ENCODE measurements around the gene WDR36. TPM values are rescaled to one million over a fixed set of nuclear protein-coding genes. Genes with fewer than 3 reads are reported as not detected.

WDR36 gene
- total RNA-seq, 2 donors from 2014 or later: 11.9 to 16.1 TPM

- TF ChIP-seq CTCF (IDR thresholded peaks at IDR 0.05) (no peak), POLR2A (IDR thresholded peaks at IDR 0.05) (no peak)
- no peak overlapping the region for H3K4me3 ChIP-seq
- no peaks in the 10 kb centered on the region for H3K27me3 ChIP-seq
- DNase-seq (no peak), ATAC-seq (no peak)
- 59 to 61% methylated on average over 2 of the region's 2 CpGs for WGBS, 2 donors
- H3K36me3 ChIP-seq (replicated peaks in 1 of 2; ENCODE audit: insufficient read depth in 1 of 2, low read depth in 2 of 2): peaks cover 6 to 30% of the 10 kb centered on the region in 2 donors
- intact Hi-C loops (cut with DNase I): no loop called here
- H3K9me3 ChIP-seq: no peaks in the 10 kb centered on the region
- no peaks in the 10 kb centered on the region for H3K4me1 ChIP-seq
- no peak overlapping the region for H3K27ac ChIP-seq
These were observed 27.1 kb downstream of the WDR36 start for GRCh38 chr5:111119221-111119620.

GRCh38 chr5:111119856-111120255 lies 27.7 kb downstream of the WDR36 start:
- ATAC-seq: no peak
- no peaks in the 10 kb centered on the region for H3K9me3 ChIP-seq
- peaks cover 6 to 35% of the 10 kb centered on the region in 2 donors for H3K36me3 ChIP-seq (replicated peaks in 1 of 2; ENCODE audit: insufficient read depth in 1 of 2, low read depth in 2 of 2)
- H3K27ac ChIP-seq: no peak overlapping the region
- TF ChIP-seq POLR2A (IDR thresholded peaks at IDR 0.05) (no peak), CTCF (IDR thresholded peaks at IDR 0.05) (no peak)
- 92 to 93% methylated on average over 2 of the region's 2 CpGs for WGBS, 2 donors
- DNase-seq: no peak
- intact Hi-C loops (cut with DNase I): no loop called here
- no peak overlapping the region for H3K4me3 ChIP-seq
- H3K27me3 ChIP-seq: no peaks in the 10 kb centered on the region
- no peaks in the 10 kb centered on the region for H3K4me1 ChIP-seq

- H3K9me3 ChIP-seq: no peaks in the 10 kb centered on the region
- peaks cover 6 to 37% of the 10 kb centered on the region in 2 donors for H3K36me3 ChIP-seq (replicated peaks in 1 of 2; ENCODE audit: insufficient read depth in 1 of 2, low read depth in 2 of 2)
- ATAC-seq: no peak
- DNase-seq: no peak
- TF ChIP-seq POLR2A (IDR thresholded peaks at IDR 0.05) (no peak), CTCF (IDR thresholded peaks at IDR 0.05) (no peak)
- no peak overlapping the region for H3K4me3 ChIP-seq
- no peaks in the 10 kb centered on the region for H3K4me1 ChIP-seq
- H3K27me3 ChIP-seq: no peaks in the 10 kb centered on the region
- intact Hi-C loops (cut with DNase I): no loop called here
- 50 to 60% methylated on average over 2 of the region's 2 CpGs for WGBS, 2 donors
- no peak overlapping the region for H3K27ac ChIP-seq
These were observed 28.8 kb downstream of the WDR36 start for GRCh38 chr5:111120911-111121310.

GRCh38 chr5:111121926-111122325 lies 29.8 kb downstream of the WDR36 start:
- Histone ChIP-seq H3K36me3 (replicated peaks in 1 of 2; ENCODE audit: insufficient read depth in 1 of 2, low read depth in 2 of 2) (peaks cover 6 to 42% of the 10 kb centered on the region in 2 donors), H3K4me1 (no peaks in the 10 kb centered on the region), H3K27ac (no peak overlapping the region), H3K4me3 (no peak overlapping the region), H3K9me3 (no peaks in the 10 kb centered on the region), H3K27me3 (no peaks in the 10 kb centered on the region)
- TF ChIP-seq POLR2A (IDR thresholded peaks at IDR 0.05) (no peak), CTCF (IDR thresholded peaks at IDR 0.05) (no peak)
- intact Hi-C loops (cut with DNase I): no loop called here
- no peak for ATAC-seq
- DNase-seq: no peak

GRCh38 chr5:111122398-111122797 lies 30.2 kb downstream of the WDR36 start:
- H3K36me3 ChIP-seq (replicated peaks in 1 of 2; ENCODE audit: insufficient read depth in 1 of 2, low read depth in 2 of 2): peaks cover 6 to 42% of the 10 kb centered on the region in 2 donors
- no peak overlapping the region for H3K27ac ChIP-seq
- H3K4me1 ChIP-seq: no peaks in the 10 kb centered on the region
- H3K4me3 ChIP-seq: no peak overlapping the region
- no peaks in the 10 kb centered on the region for H3K9me3 ChIP-seq
- no peak for TF ChIP-seq CTCF (IDR thresholded peaks at IDR 0.05)
- TF ChIP-seq POLR2A (IDR thresholded peaks at IDR 0.05): no peak
- intact Hi-C loops (cut with DNase I): no loop called here
- no peak for DNase-seq
- ATAC-seq: no peak
- H3K27me3 ChIP-seq: no peaks in the 10 kb centered on the region
- 67 to 74% methylated on average over 2 of the region's 2 CpGs for WGBS, 2 donors

Measured in body of pancreas (tissue), 4 donors.